ENCODE data around the gene PTPRJ.
"Not testable (repeated sequence)": the region's sequence is repeated elsewhere in the genome, so short reads cannot be mapped to it uniquely, and the experiment has no call there.

The PTPRJ gene

DNA sequence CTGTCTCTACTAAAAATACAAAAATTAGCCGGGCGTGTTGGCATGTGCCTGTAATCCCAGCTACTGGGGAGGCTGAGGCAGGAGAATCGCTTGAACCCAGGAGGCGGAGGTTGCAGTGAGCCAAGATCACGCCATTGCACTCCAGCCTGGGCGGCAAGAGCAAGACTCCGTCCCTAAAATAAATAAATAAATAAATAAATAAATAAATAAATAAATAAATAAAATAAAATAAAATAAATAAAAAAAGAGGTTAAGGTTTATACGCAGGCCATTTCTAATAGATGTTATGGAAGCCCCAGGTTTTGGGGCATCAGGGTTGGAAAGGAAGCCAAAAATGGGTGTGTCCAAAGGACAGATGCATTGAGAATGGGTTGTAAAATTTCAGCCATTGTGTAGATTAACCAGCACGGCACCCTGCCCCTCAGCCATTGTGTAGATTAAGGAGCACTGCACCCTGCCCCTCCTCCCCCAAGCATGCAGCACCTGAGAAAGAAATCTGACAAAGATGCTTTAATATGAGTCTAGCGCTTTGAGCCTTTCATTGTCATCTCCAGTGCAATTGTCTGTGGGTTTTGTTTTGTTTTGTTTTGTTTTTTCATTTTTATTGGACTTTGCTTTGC is 41.0 kb downstream of the PTPRJ start:
- not testable (repeated sequence) for H2BK12ac ChIP-seq (ENCODE audit: low read length in 2 of 2); H3K18ac ChIP-seq (ENCODE audit: low read depth in 1 of 2, low read length in 2 of 2); H4K8ac ChIP-seq (ENCODE audit: low read length); H2AFZ ChIP-seq (ENCODE audit: low read depth, low read length); H2BK120ac ChIP-seq (ENCODE audit: low read depth, low read length); H2BK5ac ChIP-seq (ENCODE audit: low read depth, low read length, poor library complexity, severe bottlenecking); H3K27me3 ChIP-seq (ENCODE audit: control insufficient read depth in 1 of 2, insufficient read depth in 1 of 2, low read length in 2 of 2); H3K27ac ChIP-seq (ENCODE audit: low read length, poor library complexity, severe bottlenecking); H3K79me1 ChIP-seq (replicated peaks; ENCODE audit: low read length, poor library complexity, severe bottlenecking); H3K9ac ChIP-seq (ENCODE audit: low read length); H3K23ac ChIP-seq (ENCODE audit: low read length in 2 of 2); H4K91ac ChIP-seq (ENCODE audit: low read length); H3K14ac ChIP-seq (ENCODE audit: low read length in 2 of 2); H3K9me3 ChIP-seq (ENCODE audit: control insufficient read depth, low read length); H3K4me2 ChIP-seq (ENCODE audit: low read length, poor library complexity, severe bottlenecking); DNase-seq; H2BK15ac ChIP-seq (ENCODE audit: low read depth, poor library complexity, severe bottlenecking); H3K4me3 ChIP-seq (ENCODE audit: insufficient read depth in 1 of 2, low read depth in 1 of 2, low read length in 2 of 2); H2AK5ac ChIP-seq (ENCODE audit: low read length, severe bottlenecking); H3K4ac ChIP-seq (ENCODE audit: low read depth in 1 of 2, low read length in 2 of 2)
- Histone ChIP-seq H3K4me1 (ENCODE audit: control insufficient read depth, insufficient read depth, low read depth, low read length) (peaks cover 45% of the 10 kb centered on the region), H3K36me3 (ENCODE audit: control insufficient read depth in 1 of 2, insufficient read depth in 2 of 2, low read depth in 1 of 2, low read length in 2 of 2) (peaks cover 0 to 13% of the 10 kb centered on the region in 2 experiments)
- 97% methylated on average over 7 of the region's 10 CpGs for WGBS

DNA sequence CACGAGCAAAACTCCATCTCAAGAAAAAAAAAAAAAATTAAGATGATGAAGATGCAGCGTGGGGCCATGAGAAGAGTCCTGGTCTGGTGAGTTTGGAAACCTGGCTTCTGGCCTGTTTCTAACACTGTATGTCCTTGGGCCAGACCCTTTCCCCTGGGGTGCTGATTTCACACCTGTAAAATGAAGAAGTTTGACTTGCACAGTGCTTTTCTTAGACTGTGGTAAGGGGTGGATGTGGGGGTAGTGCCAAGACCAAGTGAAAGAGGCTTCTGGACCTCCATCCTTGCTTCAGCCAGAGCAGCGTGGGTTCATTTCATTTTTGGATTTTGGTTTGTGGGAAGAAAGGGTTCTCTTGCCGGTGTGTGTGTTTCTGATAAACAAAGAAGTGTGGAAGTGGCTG is 42.1 kb downstream of the PTPRJ start:
- Histone ChIP-seq H3K9me3 (ENCODE audit: control insufficient read depth, low read length) (no peaks in the 10 kb centered on the region), H2BK120ac (ENCODE audit: low read depth, low read length) (no peak overlapping the region), H2AFZ (ENCODE audit: low read depth, low read length) (no peak overlapping the region), H4K91ac (ENCODE audit: low read length) (no peak overlapping the region), H3K4ac (ENCODE audit: low read depth in 1 of 2, low read length in 2 of 2) (no peak overlapping the region), H3K36me3 (ENCODE audit: control insufficient read depth in 1 of 2, insufficient read depth in 2 of 2, low read depth in 1 of 2, low read length in 2 of 2) (peaks cover 0 to 12% of the 10 kb centered on the region in 2 experiments), H3K14ac (ENCODE audit: low read length in 2 of 2) (no peak overlapping the region), H2BK5ac (ENCODE audit: low read depth, low read length, poor library complexity, severe bottlenecking) (no peak overlapping the region), H3K18ac (ENCODE audit: low read depth in 1 of 2, low read length in 2 of 2) (no peak overlapping the region), H3K79me1 (replicated peaks; ENCODE audit: low read length, poor library complexity, severe bottlenecking) (no peaks in the 10 kb centered on the region), H4K8ac (ENCODE audit: low read length) (no peak overlapping the region), H3K27me3 (ENCODE audit: control insufficient read depth in 1 of 2, insufficient read depth in 1 of 2, low read length in 2 of 2) (no peaks in the 10 kb centered on the region), H3K4me1 (ENCODE audit: control insufficient read depth, insufficient read depth, low read depth, low read length) (peaks cover 38% of the 10 kb centered on the region), H2BK12ac (ENCODE audit: low read length in 2 of 2) (no peak overlapping the region), H3K23ac (ENCODE audit: low read length in 2 of 2) (no peak overlapping the region), H3K9ac (ENCODE audit: low read length) (no peak overlapping the region), H3K4me3 (ENCODE audit: insufficient read depth in 1 of 2, low read depth in 1 of 2, low read length in 2 of 2) (no peak overlapping the region), H2AK5ac (ENCODE audit: low read length, severe bottlenecking) (peak overlapping the region; percentile 43), H3K27ac (ENCODE audit: low read length, poor library complexity, severe bottlenecking) (no peak overlapping the region), H2BK15ac (ENCODE audit: low read depth, poor library complexity, severe bottlenecking) (no peak overlapping the region), H3K4me2 (ENCODE audit: low read length, poor library complexity, severe bottlenecking) (no peak overlapping the region)
- no peak for DNase-seq
- WGBS, result 90% methylated on average over 3 of the region's 4 CpGs

DNA sequence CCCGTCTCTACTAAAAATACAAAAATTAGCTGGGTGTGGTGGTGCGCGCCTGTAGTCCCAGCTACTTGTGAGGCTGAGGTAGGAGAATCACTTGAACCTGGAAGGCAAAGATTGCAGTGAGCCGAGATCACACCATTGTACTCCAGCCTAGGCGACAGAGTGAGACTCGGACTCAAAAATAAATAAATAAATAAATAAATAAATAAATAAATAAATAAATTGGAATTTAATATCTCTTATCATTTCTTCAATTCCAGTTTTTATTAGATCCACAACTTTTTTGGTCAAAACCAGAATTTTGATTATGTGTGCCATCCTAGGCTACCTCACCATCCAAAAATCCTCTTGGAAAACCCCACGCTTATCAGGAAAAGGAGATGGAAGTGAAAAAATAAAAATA is 43.2 kb downstream of the PTPRJ start:
- not testable (repeated sequence) for H3K4me3 ChIP-seq (ENCODE audit: insufficient read depth in 1 of 2, low read depth in 1 of 2, low read length in 2 of 2); H3K18ac ChIP-seq (ENCODE audit: low read depth in 1 of 2, low read length in 2 of 2); H2BK15ac ChIP-seq (ENCODE audit: low read depth, poor library complexity, severe bottlenecking); DNase-seq; H3K14ac ChIP-seq (ENCODE audit: low read length in 2 of 2); H4K91ac ChIP-seq (ENCODE audit: low read length); H4K8ac ChIP-seq (ENCODE audit: low read length); H3K27me3 ChIP-seq (ENCODE audit: control insufficient read depth in 1 of 2, insufficient read depth in 1 of 2, low read length in 2 of 2); H3K4me2 ChIP-seq (ENCODE audit: low read length, poor library complexity, severe bottlenecking); H3K79me1 ChIP-seq (replicated peaks; ENCODE audit: low read length, poor library complexity, severe bottlenecking); H2AK5ac ChIP-seq (ENCODE audit: low read length, severe bottlenecking); H2BK5ac ChIP-seq (ENCODE audit: low read depth, low read length, poor library complexity, severe bottlenecking); H3K9ac ChIP-seq (ENCODE audit: low read length); H3K4ac ChIP-seq (ENCODE audit: low read depth in 1 of 2, low read length in 2 of 2); H3K9me3 ChIP-seq (ENCODE audit: control insufficient read depth, low read length); H3K27ac ChIP-seq (ENCODE audit: low read length, poor library complexity, severe bottlenecking); H2AFZ ChIP-seq (ENCODE audit: low read depth, low read length); H2BK12ac ChIP-seq (ENCODE audit: low read length in 2 of 2); H3K23ac ChIP-seq (ENCODE audit: low read length in 2 of 2); H2BK120ac ChIP-seq (ENCODE audit: low read depth, low read length)
- 100% methylated on average over 2 of the region's 7 CpGs for WGBS
- H3K4me1 ChIP-seq (ENCODE audit: control insufficient read depth, insufficient read depth, low read depth, low read length), result peaks cover 32% of the 10 kb centered on the region
- peaks cover 0 to 13% of the 10 kb centered on the region in 2 experiments for H3K36me3 ChIP-seq (ENCODE audit: control insufficient read depth in 1 of 2, insufficient read depth in 2 of 2, low read depth in 1 of 2, low read length in 2 of 2)

DNA sequence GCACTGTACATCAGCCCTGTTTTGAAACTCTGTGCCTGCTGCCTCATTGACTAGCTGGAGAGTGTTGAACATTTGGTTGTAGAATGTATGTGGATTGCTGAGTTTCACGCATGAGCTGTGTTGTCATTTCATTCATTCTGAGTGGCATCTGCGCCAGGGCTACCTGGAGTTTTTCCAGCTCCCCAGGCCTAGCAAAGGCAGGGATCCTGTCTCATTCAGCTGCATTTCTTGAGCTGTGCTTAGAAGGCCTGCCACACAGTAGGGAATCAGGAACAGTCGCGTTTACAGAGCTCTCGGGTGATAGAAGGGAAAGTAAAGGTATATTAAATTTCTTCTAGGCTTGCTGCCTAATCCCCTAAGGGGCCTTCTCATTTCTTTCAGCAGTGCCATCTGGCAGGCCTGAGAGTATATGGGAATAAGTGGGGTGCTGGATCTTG is 44.3 kb downstream of the PTPRJ start:
- Histone ChIP-seq H3K14ac (ENCODE audit: low read length in 2 of 2) (no peak overlapping the region), H3K36me3 (ENCODE audit: control insufficient read depth in 1 of 2, insufficient read depth in 2 of 2, low read depth in 1 of 2, low read length in 2 of 2) (peaks cover 0 to 17% of the 10 kb centered on the region in 2 experiments), H2BK15ac (ENCODE audit: low read depth, poor library complexity, severe bottlenecking) (no peak overlapping the region), H3K79me1 (replicated peaks; ENCODE audit: low read length, poor library complexity, severe bottlenecking) (no peaks in the 10 kb centered on the region), H3K4me1 (ENCODE audit: control insufficient read depth, insufficient read depth, low read depth, low read length) (peaks cover 26% of the 10 kb centered on the region), H3K4ac (ENCODE audit: low read depth in 1 of 2, low read length in 2 of 2) (no peak overlapping the region), H4K8ac (ENCODE audit: low read length) (no peak overlapping the region), H3K4me2 (ENCODE audit: low read length, poor library complexity, severe bottlenecking) (no peak overlapping the region), H2BK120ac (ENCODE audit: low read depth, low read length) (no peak overlapping the region), H4K91ac (ENCODE audit: low read length) (no peak overlapping the region), H2BK5ac (ENCODE audit: low read depth, low read length, poor library complexity, severe bottlenecking) (no peak overlapping the region), H3K27me3 (ENCODE audit: control insufficient read depth in 1 of 2, insufficient read depth in 1 of 2, low read length in 2 of 2) (no peaks in the 10 kb centered on the region), H3K23ac (ENCODE audit: low read length in 2 of 2) (no peak overlapping the region), H3K18ac (ENCODE audit: low read depth in 1 of 2, low read length in 2 of 2) (no peak overlapping the region), H2AFZ (ENCODE audit: low read depth, low read length) (no peak overlapping the region), H2AK5ac (ENCODE audit: low read length, severe bottlenecking) (no peak overlapping the region), H3K9me3 (ENCODE audit: control insufficient read depth, low read length) (no peaks in the 10 kb centered on the region), H3K4me3 (ENCODE audit: insufficient read depth in 1 of 2, low read depth in 1 of 2, low read length in 2 of 2) (no peak overlapping the region), H3K9ac (ENCODE audit: low read length) (no peak overlapping the region), H2BK12ac (ENCODE audit: low read length in 2 of 2) (no peak overlapping the region), H3K27ac (ENCODE audit: low read length, poor library complexity, severe bottlenecking) (peak overlapping the region; percentile 3)
- no peak for DNase-seq
- WGBS, result 97% methylated on average over 5 of the region's 5 CpGs
